ENCODE results near the gene DGKD.

The DGKD gene

GRCh38 chr2:233513953-233514655, 159.8 kb downstream of the DGKD start:
- DNase-seq = peak; percentile 10

GRCh38 chr2:233519787-233520611, 165.7 kb downstream of the DGKD start:
- DNase-seq = no peak

Measured in hematopoietic multipotent progenitor cell treated with erythropoietin and hydrocortisone succinate and interleukin-3 and kit ligand, for 6 days (in vitro differentiated cells).